GM12874 (cell line): Measurements from ENCODE around the gene ABCC4.

Experiments
- CTCF ChIP-seq: IDR thresholded peaks from 2 replicates; pipeline ENCODE4 v1.5.1; 2011; ENCODE audit warnings: low read depth, mild to moderate bottlenecking, control low read depth, low read length, moderate library complexity; ENCODE audit not compliant: insufficient read depth

The ABCC4 gene

GRCh38 chr13:94988654-94989053, 312.6 kb downstream of the ABCC4 start:
- TF ChIP-seq CTCF, result no peak

GRCh38 chr13:94987869-94988268, 313.4 kb downstream of the ABCC4 start:
- TF ChIP-seq CTCF, result no peak

- TF ChIP-seq CTCF, result no peak
Observed at GRCh38 chr13:94987081-94987480, 314.2 kb downstream of the ABCC4 start.

GRCh38 chr13:94984958-94985357, 316.3 kb downstream of the ABCC4 start:
- TF ChIP-seq CTCF, result no peak

- TF ChIP-seq CTCF, result no peak
Observed at GRCh38 chr13:94978516-94978915, 322.7 kb downstream of the ABCC4 start.

GRCh38 chr13:94974015-94974951, 327.0 kb downstream of the ABCC4 start:
- TF ChIP-seq CTCF, result no peak

- TF ChIP-seq CTCF, result no peak
Observed at GRCh38 chr13:94972262-94972661, 329.0 kb downstream of the ABCC4 start.
